ENCODE data around the gene CLMN.

CLMN gene

GRCh38 chr14:95254288-95254687, 65.4 kb downstream of the CLMN start:
- no peak for TF ChIP-seq CTCF (IDR thresholded peaks at IDR 0.05)

GRCh38 chr14:95253039-95253630, 66.6 kb downstream of the CLMN start:
- no peak for TF ChIP-seq CTCF (IDR thresholded peaks at IDR 0.05)

- no peak for TF ChIP-seq CTCF (IDR thresholded peaks at IDR 0.05)
Measured at GRCh38 chr14:95252219-95252618, 67.5 kb downstream of the CLMN start.

GRCh38 chr14:95250936-95251335, 68.8 kb downstream of the CLMN start:
- no peak for TF ChIP-seq CTCF (IDR thresholded peaks at IDR 0.05)

GRCh38 chr14:95250140-95250769, 69.5 kb downstream of the CLMN start:
- TF ChIP-seq CTCF (IDR thresholded peaks at IDR 0.05) = no peak

- TF ChIP-seq CTCF (IDR thresholded peaks at IDR 0.05) = no peak
Measured at GRCh38 chr14:95248432-95248831, 71.3 kb downstream of the CLMN start.

GRCh38 chr14:95246870-95247269, 72.8 kb downstream of the CLMN start:
- no peak for TF ChIP-seq CTCF (IDR thresholded peaks at IDR 0.05)

- no peak for TF ChIP-seq CTCF (IDR thresholded peaks at IDR 0.05)
Measured at GRCh38 chr14:95245334-95245733, 74.4 kb downstream of the CLMN start.
